ENCODE data around the gene ADGRL4. TPM values are rescaled to one million over a fixed set of nuclear protein-coding genes. Genes with fewer than 3 reads are reported as not detected.

Gene ADGRL4
- total and polyA plus RNA-seq, 9 of the 15 experiments (the other 6 are each of a cell fraction or from before 2014, with no cell fraction given), result not detected

GRCh38 chr1:78911956-78912880 is 94.3 kb downstream of the ADGRL4 start (continued):
- TF ChIP-seq ZNF512 (tag; IDR thresholded peaks at IDR 0.05) (no peak), NBN (IDR thresholded peaks at IDR 0.05; ENCODE audit: low read depth) (no peak), ZNF224 (CRISPR knock-in tag; IDR thresholded peaks at IDR 0.05) (no peak), ZNF507 (tag; conservative IDR thresholded peaks at IDR 0.05) (no peak), XRCC5 (IDR thresholded peaks at IDR 0.05; ENCODE audit: low read depth, low read length) (no peak)

- ChIA-PET POLR2A (no interaction called here), CTCF (ENCODE audit: low intra/inter-chr PET ratio) (no interaction called here)
- no peak overlapping the region for H3K4me2 ChIP-seq (ENCODE audit: insufficient read depth, low read length)
- no peaks in the 10 kb centered on the region for H3K9me3 ChIP-seq (replicated peaks; ENCODE audit: control insufficient read depth, insufficient read depth, low read depth, low read length)
- ATAC-seq (no peak), FAIRE-seq (no peak), DNase-seq (ENCODE audit: extremely low read depth in 1 of 4, low spot score in 3 of 4) (no peak)
- intact Hi-C loops (cut with micrococcal nuclease) (no loop called here), in situ Hi-C loops (cut with MboI) (no loop called here)
- no peaks in the 10 kb centered on the region for H3K27me3 ChIP-seq (ENCODE audit: control insufficient read depth in 2 of 2, insufficient read depth in 2 of 2, low read length in 2 of 2)
- H3K9ac ChIP-seq (ENCODE audit: insufficient read depth in 1 of 2, low read depth in 2 of 2, low read length in 2 of 2), result no peak overlapping the region
- no peak overlapping the region for H3K4me3 ChIP-seq
- BruUV-seq (replicated peaks), result no TSS peak
- no peaks in the 10 kb centered on the region for H3K4me1 ChIP-seq (replicated peaks in 1 of 2; ENCODE audit: control insufficient read depth in 2 of 2, insufficient read depth in 2 of 2, low read length in 2 of 2)
- no peaks in the 10 kb centered on the region for H4K20me1 ChIP-seq (replicated peaks; ENCODE audit: control insufficient read depth, insufficient read depth, low read length)
- WGBS (ENCODE audit: insufficient coverage, low coverage, missing lambda C conversion rate), result 0% methylated on average over 1 of the region's 1 CpG
- no peak overlapping the region for H2AFZ ChIP-seq (ENCODE audit: low read depth, low read length)
- no peak overlapping the region for H3K27ac ChIP-seq (ENCODE audit: extremely low read depth, low read depth, low read length)
- no peaks in the 10 kb centered on the region for H3K36me3 ChIP-seq (ENCODE audit: control insufficient read depth, insufficient read depth, low read length)
- no peaks in the 10 kb centered on the region for H3K79me2 ChIP-seq (ENCODE audit: control insufficient read depth, insufficient read depth, low read length)
- H3K9me1 ChIP-seq (ENCODE audit: control insufficient read depth, insufficient read depth, low read length), result no peaks in the 10 kb centered on the region
- TF ChIP-seq MCM3 (IDR thresholded peaks at IDR 0.05) (no peak), PTRF (tag; IDR thresholded peaks at IDR 0.05) (no peak), YBX1 (IDR thresholded peaks at IDR 0.05) (no peak), FIP1L1 (IDR thresholded peaks at IDR 0.05; ENCODE audit: low read depth, low read length, poor library complexity, severe bottlenecking) (no peak), ZNF76 (CRISPR knock-in tag; IDR thresholded peaks at IDR 0.05; ENCODE audit: borderline replicate concordance) (no peak), ARID1B (IDR thresholded peaks at IDR 0.05) (no peak), KLF13 (tag; IDR thresholded peaks at IDR 0.05; ENCODE audit: borderline replicate concordance, low read depth) (no peak), NELFE (IDR thresholded peaks at IDR 0.05; ENCODE audit: insufficient read depth, insufficient read length) (no peak), NCOA6 (IDR thresholded peaks at IDR 0.05) (no peak), HNRNPLL (IDR thresholded peaks at IDR 0.05; ENCODE audit: low read depth, low read length, poor library complexity, severe bottlenecking) (no peak), ZNF589 (CRISPR knock-in tag; IDR thresholded peaks at IDR 0.05; ENCODE audit: low read depth) (no peak), NCOR1 (IDR thresholded peaks at IDR 0.05) (no peak), NEUROD1 (IDR thresholded peaks at IDR 0.05; ENCODE audit: borderline replicate concordance, low read depth, low read length, partially characterized antibody) (no peak), ZNF785 (CRISPR knock-in tag; IDR thresholded peaks at IDR 0.05) (no peak), ZNF583 (CRISPR knock-in tag; IDR thresholded peaks at IDR 0.05) (no peak)
These were observed 103.9 kb downstream of the ADGRL4 start for GRCh38 chr1:78902641-78903040.
